WTC11 (cell line): ENCODE measurements around the gene SLC2A9.

Experiments used
- NFE2L1 ChIP-seq: sonication (generic); formaldehyde crosslinking; IDR thresholded peaks from 2 replicates; pipeline ENCODE4 v1.8.1; 2023; ENCODE audit warnings: missing genetic modification reagents
- OVOL2 ChIP-seq: fragments of 250-450 bp; sonication (Bioruptor Pico); IDR thresholded peaks from 2 replicates; pipeline ENCODE4 v1.9.0; 2021; ENCODE audit warnings: mild to moderate bottlenecking, borderline replicate concordance
- SMAD3 ChIP-seq: sonication (generic); formaldehyde crosslinking; IDR thresholded peaks from 2 replicates; pipeline ENCODE4 v1.8.0; 2022; ENCODE audit warnings: missing genetic modification reagents, mild to moderate bottlenecking, borderline replicate concordance
- SP1 ChIP-seq: sonication (generic); formaldehyde crosslinking; conservative IDR thresholded peaks from 2 replicates; pipeline ENCODE4 v1.8.1; 2022; ENCODE audit warnings: missing genetic modification reagents
- TF ChIP-seq, protein P1 (sequence below): fragments of 200-600 bp; IDR thresholded peaks from 2 replicates; pipeline ENCODE4 v1.8.0; 2022; ENCODE audit warnings: antibody characterized with exemption
- TF ChIP-seq, protein P2 (sequence below): sonication (generic); formaldehyde crosslinking; conservative IDR thresholded peaks from 2 replicates; pipeline ENCODE4 v1.8.1; 2022; ENCODE audit warnings: mild to moderate bottlenecking, missing genetic modification reagents

DNA sequence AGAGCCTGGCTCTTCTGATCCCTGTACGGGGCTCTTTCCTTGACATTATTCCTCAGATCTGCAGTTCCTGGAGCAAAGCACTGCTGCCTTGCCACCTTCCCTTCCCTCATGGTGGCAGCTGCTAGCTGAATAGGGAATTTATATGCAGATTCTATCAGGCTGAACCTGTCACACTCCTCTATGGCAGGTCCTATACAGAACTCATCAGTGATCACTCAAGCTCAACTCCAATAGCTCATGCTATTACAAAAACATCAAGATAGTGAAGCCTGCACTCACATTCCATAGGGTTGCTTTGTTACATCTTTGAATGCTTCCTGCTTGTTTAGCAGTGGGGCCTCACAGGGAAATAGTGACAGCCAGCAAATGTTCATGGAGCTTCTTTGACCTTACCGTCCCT lies 71.7 kb downstream of the SLC2A9 start:
- TF ChIP-seq OVOL2 (CRISPR knock-in tag) (no peak), SMAD3 (CRISPR knock-in tag) (no peak), NFE2L1 (CRISPR knock-in tag) (no peak), SP1 (CRISPR knock-in tag) (no peak)
- TF ChIP-seq, protein P1, sequence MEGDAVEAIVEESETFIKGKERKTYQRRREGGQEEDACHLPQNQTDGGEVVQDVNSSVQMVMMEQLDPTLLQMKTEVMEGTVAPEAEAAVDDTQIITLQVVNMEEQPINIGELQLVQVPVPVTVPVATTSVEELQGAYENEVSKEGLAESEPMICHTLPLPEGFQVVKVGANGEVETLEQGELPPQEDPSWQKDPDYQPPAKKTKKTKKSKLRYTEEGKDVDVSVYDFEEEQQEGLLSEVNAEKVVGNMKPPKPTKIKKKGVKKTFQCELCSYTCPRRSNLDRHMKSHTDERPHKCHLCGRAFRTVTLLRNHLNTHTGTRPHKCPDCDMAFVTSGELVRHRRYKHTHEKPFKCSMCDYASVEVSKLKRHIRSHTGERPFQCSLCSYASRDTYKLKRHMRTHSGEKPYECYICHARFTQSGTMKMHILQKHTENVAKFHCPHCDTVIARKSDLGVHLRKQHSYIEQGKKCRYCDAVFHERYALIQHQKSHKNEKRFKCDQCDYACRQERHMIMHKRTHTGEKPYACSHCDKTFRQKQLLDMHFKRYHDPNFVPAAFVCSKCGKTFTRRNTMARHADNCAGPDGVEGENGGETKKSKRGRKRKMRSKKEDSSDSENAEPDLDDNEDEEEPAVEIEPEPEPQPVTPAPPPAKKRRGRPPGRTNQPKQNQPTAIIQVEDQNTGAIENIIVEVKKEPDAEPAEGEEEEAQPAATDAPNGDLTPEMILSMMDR: no peak
- TF ChIP-seq, protein P2, sequence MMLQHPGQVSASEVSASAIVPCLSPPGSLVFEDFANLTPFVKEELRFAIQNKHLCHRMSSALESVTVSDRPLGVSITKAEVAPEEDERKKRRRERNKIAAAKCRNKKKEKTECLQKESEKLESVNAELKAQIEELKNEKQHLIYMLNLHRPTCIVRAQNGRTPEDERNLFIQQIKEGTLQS (CRISPR knock-in tag): no peak
